ENCODE data around the gene CPEB4.

CPEB4 gene

DNA sequence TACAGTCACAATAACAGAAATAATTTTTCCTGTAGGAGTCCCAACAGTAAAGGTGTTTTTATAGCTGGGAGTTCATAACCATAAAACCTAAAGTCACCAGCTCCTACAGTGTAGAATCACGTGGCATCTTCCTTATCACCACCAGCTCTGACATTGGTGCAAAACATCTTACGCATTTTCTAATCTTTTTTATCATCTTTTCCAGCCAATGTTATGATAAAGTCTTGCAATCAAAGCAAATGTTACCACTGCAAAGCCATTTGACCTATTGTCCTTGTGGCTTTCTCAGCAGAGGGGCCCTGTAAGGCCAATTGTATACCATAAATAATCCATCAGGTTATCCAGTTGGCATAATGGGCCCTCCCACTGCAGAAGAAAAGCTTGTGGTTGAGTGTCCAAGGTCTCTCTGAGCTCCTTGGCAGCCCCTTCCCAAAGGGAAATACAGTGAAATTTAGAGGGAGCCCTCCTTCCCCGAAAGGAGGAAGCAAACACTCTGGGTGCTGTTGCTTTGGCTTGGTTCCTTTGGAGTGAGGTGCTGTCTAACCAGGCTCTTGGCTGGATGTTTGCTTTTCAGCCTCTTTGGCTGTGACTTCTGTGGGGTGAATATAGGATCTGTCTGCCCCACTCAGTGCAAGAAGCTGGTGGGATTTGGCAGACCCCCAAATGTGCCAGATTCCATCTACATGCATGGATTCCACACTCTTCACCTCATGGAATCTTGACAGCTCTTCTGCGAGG lies 29.3 kb upstream of the CPEB4 start:
- no peak for DNase-seq (ENCODE audit: low read depth in 2 of 2)

DNA sequence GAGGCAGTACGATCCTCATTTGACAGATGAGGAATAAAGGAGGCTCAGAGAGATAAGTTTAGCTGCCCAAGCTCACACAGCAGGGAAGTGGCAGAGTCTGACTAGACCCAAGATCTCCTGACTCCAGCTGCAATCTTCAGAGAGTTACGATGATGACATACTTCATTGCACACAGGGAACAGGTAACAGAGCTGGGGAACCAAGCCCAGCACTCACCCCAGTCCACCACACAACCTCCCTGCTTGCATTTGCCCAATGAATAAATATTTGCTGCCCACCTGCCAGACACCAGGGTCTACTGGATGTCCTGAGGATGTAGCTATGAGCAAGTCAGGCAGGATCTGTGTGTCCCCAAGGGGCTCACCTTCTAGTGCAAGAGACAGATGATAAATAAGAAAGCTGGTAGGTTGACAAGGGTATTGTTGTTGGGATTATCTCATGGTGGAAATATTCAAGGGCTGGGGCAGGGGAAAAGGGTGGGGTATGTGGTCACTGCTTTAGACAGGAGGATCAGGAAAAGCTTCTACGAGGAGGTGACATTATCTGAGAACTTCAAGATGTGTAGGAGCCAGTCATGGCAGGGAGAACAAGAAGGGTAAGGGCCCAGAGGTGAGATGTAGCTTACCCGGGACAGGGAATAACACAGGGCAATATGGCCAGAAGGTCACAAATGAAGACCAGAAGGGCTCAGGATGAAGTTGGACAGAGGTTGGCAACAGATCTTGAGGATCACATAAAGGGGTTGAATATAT lies 28.6 kb upstream of the CPEB4 start:
- DNase-seq (ENCODE audit: low read depth in 2 of 2): no peak

DNA sequence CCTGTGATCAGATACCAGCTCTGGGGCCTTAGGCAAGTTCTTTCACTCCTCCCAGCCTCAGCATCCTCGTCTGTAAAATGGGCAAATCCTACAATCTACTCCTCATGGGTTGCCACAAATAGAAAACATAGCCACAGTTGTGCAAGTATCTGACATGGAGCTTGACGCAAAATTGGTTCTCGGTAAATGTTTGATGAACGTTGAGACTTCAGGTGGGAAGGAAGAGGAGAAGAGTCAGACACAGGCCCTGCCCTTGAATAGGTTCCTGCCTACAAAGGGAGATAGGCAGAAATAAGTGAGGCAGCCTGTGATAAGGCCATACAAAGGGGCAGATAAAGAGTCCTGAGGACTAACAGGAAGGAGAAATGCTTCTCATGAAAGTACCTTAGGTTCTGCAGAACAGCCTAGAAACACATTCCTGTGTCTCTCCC lies 26.1 kb upstream of the CPEB4 start:
- no peak for DNase-seq (ENCODE audit: low read depth in 2 of 2)

DNA sequence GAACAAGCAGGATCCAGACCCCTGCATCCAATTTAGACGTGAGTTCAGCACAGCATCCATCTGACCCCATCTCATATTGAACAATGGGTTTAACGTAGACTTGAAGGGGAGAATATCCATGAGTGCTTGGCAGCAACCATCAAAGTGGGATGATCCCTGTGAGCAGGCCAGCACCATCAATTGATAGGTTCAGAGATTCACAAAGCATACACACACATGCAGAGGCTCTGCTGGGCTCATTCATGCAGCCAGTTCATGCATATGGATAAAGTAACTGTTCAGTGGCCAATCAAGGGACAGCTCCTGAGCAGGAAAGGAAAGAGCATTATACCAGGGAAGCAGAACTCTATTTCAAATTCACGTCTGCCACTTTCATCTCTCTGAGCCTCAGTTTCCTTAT lies 24.8 kb upstream of the CPEB4 start:
- DNase-seq (ENCODE audit: low read depth in 2 of 2): no peak

DNA sequence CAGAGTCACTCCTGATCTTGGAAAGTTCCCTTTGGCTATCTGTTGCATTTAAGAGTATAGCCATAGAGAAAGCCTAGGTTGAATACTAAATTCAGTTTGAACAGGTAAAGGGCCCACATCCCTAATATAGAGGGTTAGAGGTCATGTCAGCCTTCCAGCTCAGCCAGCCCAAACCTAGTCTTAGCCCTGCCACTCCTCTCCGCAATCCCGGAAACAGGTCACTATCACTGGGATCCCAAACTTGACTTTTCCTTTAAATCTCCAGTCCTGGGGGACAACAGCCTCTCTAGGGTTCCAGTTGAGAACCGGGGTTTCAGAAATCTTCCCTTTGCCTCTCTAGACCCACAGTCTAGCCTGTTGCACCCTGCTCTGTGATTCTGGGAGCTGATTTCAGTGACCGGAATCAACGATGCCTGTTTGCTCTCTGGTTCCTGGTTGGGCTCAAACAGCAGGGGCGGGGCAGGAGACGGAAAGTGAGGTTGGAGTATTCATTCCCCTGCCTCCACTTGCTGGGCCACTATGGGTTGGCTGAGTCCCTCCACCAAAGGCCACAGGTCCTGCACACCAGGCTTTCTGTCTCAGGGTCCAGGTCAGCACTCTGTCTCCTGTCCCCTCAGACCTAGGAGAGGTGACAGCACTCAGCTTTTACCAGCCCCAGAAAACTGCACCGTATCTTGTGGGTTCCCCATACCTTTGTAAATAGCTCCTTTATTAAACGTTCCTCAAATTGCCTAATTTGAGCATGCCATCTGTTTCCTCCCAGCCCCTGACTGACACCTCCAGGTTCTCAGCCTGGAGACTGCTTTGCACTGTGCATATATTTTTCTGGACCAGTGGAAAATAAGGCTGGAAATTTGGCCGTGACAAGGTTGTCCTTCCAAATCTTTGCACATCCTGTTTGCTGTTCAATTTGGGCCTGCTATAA lies 23.8 kb upstream of the CPEB4 start:
- no peak for DNase-seq (ENCODE audit: low read depth in 2 of 2)

DNA sequence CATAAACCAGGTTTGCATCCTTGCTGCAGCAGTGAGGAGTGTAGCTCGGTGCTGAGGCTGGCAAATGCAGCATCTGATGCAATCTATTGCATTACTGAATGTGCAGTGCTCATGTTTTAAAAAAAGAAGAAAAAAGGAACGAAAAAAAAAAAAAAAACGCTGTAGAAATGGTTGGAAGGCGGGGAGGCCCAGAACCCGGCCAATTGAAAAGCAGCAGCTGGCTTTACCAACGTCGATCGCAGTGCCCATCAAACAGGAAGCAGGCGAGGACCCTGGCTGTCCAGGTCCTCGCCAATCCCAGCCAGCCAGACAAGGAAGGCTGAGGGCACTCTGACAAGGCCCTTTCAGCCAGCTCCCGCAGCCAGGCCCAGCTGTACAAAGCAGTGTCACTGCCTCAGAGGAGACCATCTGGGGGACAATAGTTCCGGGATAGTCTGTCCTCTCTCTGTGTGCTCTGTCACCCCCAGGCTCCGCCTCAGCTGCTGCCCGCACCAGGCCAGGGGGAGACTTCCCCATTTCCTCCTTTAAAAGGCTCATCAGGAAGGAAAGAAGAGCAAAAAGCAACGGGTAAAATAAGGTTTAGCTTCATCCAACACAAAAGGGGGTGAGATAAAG lies 21.8 kb upstream of the CPEB4 start:
- DNase-seq (ENCODE audit: low read depth in 2 of 2): no peak

DNA sequence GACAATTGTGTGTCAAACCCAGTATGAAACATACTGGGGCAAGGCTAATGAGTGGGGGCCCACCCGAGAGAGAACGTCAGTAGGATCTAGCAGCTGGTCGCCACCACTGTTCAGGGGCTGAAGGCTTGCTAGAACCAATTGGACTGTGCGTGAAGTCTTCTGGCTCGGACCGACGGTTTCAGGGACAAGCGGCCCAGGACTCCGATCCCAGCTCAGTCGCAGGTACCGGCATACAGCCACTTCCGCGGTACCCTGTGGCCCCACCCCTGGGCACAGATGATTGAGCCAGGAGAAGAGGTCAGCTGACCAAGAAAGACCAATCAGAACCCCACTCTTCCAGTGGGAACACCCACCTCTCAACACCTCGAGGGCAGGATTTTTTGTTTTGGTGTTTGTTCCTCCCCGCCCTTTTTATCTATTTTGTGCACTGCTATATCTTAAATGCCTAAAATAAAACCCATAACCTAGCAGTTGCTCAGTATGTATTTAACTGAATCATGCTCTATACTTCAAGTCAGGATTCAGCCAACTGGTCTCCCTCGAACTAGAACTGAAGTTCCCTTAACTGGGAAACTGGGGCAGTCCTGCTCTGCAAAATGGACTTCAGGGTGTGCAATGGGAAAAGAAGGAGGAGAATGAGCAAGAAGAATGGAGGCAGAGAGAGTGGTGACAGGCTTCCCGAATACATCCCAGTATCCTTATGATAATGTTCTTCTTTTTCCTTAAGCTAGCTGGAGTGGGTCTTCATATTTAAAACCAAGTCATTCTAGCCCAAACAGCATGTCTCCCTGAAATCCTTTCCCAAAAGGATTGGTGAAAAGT lies 21.1 kb upstream of the CPEB4 start:
- DNase-seq (ENCODE audit: low read depth in 2 of 2): no peak

DNA sequence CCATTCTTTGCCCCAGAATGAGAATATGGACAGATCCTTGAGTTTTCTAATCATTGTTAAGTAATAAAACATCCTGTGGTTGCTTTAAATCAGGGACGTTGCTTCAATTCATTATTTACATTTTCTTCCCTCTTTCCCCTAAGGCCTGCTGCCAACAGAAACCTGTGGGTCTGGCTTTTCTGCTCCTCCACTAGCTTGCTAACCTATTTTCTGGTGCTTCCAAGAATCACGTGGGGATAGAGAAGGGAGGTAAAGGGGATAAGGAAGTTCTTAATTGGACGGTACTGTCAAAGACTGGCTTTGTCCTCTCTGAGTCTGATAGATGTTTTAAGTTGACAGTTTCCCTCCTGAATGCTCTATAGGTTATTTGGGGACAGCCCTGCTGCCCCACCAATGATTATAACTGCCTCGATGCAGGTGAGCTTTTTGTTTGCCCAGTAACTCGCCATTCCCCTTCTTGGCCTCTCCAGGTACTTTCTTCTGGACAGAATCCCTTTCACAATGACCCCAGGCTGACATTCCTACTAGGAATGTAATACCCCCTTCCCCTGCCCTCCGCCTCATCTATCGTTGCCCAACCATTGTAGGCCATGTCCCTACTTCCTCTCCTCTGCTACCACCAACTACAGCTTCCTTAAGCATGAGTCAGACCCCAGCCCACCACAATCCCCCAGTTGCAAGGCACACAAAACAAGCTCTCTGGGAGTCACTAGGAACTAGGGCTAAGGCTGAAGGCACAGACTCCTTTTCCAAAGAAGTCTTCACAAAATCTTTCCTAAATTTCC lies 19.9 kb upstream of the CPEB4 start:
- DNase-seq (ENCODE audit: low read depth in 2 of 2): no peak

DNA sequence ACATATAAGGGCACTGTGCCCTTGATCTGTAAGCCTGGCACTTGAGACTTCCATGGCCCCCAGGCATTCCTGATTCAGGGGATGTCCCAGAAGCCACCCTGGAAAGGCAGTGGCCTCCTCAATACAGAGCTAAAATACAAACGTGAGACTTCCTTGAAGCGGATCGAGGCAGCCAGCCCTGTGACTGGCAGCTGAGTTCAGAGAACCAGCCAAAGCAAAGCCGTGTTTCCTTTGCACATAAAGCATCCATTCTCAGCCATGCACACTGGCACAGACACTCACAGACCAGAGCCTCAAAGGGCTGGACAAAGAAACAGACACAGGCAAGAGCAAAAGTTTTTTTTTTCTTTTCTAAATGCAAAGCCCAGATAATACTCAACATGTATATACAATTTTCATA lies 18.8 kb upstream of the CPEB4 start:
- DNase-seq (ENCODE audit: low read depth in 2 of 2): no peak

DNA sequence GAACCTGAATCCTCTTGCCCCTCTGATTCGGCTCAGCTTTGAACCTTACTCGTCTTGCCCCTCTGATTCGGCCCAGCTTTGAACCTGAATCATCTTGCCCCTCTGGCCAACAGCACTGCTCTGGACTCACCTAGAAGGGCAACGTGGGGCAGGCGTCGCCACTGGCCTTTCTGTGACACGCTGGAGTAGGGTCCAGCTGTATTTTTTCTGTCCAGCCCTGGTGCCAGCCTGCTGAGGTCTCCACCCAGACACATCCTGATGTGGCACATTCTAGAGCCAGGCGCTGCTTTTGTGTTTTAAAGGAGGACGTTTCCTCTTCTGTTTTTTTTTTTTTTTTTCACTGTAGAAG lies 15.2 kb upstream of the CPEB4 start:
- DNase-seq (ENCODE audit: low read depth in 2 of 2): no peak

DNA sequence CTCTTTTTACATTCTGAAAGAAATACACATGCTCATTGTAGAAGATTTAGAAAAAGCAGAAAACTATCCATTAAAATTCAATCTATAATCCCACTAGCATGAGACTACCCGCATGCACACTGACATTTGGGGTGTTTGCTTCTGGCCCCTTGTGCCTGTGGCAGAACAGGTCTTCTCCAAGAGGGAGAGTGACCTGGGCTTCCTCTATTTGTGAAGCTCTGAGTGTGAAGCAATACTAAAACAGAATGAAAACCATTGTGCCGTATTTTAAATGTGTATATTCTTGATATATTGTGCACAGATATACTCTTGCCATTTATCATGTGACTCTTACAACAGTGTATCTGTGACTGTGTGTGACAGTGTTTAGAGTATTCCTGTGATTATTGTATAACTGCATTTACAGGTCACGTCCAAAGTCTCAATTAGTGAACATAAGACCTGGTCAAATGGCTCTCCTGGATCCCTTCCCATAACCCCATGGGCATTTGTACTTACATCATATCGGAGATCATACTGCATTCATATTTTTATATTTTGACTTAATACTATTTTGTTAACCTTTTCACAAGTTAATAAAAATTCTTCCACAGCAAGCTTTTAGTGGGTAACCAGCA lies 14.7 kb upstream of the CPEB4 start:
- DNase-seq (ENCODE audit: low read depth in 2 of 2): no peak

DNA sequence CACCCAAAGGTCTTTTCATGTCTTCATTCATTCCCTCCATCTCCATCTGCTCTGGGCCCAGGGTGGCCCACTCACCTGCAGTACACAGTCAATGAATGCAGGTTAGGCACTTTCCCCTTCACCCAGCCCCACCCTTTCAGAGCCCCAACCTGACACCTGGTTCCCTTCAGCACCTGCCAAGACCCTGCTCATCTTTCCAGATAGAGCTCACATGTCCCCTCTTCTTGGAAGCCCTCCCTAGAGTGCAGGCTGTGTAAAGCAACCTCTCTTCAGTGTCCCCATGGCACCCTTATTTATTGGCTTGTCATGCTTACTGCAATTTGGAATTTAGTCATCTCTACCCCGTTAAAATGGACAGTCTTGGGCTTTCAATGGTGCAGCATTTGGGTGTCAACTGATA lies 13.0 kb upstream of the CPEB4 start:
- no peak for DNase-seq (ENCODE audit: low read depth in 2 of 2)

DNA sequence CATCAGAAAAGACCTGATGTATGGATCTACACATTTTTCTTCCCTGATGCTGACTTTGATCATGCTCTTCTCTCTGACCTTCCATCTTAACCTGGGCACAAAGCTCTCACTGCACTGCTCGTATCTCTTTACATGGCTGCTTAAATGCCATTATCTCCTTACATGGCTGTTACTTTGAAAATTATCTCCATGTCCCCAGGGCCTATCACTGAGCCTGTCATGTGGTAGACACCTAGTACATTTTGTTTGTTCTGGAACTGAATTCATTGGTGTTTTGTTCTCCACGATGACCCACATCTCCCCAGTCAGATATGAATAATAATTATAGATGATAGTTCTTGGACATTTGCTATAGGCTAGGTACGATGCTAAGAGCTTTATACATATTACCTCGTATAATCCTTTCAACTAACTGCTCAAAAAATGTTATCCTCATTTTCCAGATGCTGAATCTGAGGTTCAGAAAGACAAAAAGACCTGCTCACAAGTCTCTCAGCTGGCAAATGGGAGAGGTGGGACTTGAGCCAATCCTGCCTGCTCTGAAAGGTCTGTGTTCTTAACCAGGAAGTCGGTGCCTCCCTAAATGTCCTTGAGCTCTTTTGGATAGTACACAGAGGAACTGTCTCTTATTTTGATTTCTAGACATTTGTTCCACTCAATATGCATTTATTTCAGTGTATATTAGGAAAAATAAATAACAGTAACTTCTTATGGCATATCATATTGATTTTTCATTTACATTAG lies 9.8 kb upstream of the CPEB4 start:
- DNase-seq (ENCODE audit: low read depth in 2 of 2): no peak

DNA sequence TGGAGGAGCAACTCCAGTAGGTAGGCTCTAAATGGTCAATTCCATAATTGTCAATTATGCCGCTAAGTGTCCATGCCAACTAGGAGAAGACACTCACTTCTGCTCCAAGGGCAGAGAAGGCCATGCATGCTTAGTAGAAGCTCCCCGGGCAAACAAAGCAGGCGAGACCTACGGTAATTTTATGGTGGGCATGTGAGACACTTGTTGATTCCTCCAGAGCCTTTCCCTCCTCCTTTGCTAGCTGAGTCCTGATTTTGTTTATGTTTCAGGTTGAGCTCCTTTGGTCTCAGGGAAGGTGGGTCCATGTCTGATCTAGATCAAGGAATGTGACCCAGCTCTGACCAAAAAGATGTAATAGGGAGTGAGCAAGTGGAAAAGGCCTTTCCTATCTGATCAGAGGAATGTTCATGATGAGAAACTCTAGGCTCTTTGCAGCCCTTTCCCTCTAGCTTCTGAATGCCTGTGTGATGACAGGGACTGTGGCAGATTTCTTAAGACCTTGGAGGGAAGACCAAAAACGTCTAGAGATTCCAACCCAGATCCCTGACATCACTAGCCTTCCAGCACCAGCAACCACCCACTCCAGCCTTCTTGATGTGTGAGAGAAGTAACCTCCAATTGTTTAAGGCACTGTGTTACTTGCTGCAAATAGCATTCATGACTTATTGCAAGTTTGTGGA lies 7.7 kb upstream of the CPEB4 start:
- no peak for DNase-seq (ENCODE audit: low read depth in 2 of 2)

DNA sequence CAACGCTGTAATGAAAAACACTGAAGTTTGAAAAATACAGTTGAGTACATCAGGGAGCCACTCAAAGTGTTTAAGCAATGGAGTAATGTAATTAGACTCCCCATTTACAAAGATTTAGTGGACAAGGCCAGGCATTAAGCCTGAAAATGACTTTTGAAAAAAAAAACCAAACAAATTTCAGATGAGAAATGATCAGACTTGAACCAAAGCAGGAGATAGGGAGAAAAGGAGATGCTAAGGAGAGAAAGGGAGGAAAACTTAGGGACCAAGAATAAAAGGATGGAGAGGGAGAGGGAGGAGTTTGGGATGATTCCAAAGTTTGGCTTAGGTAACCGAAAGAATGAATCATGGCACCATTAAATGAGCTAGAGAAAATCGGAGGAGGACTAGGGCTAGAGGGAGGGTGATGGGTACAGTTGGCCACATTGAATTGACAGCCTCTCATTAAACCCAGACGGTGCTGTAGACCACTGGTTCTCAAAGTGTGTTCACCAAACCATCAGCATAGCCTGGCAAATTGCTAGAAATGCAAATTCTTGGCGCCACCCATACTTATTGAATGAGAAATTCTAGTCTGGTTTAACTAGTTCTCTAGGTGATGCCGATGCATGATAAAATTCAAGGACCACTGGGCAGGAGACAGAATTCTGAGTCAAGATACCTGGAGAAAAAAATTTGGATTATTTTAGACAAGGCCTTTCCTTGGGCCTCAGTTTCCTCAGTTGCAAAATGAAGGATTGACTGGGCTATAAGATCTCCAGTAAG lies 6.2 kb upstream of the CPEB4 start:
- no peak for DNase-seq (ENCODE audit: low read depth in 2 of 2)

DNA sequence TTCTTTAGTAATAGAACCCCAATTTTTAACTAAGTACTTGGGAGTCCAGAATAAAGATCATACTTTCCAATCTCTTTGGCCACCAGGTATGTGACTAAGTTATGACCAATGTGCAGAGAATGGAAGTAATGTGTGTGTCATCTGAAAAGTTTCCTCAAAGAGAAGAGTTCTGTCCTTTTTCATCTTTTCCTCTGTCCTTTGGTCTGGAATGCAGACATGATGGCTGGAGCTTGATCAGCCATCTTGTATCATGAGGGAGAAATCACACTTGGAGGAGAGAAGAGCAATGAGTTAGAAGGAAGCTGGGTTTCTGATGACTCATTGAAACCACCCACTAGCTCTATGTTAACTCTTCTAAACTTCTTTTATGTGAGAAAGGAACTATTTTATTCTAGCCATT lies 5.5 kb upstream of the CPEB4 start:
- no peak for DNase-seq (ENCODE audit: low read depth in 2 of 2)

DNA sequence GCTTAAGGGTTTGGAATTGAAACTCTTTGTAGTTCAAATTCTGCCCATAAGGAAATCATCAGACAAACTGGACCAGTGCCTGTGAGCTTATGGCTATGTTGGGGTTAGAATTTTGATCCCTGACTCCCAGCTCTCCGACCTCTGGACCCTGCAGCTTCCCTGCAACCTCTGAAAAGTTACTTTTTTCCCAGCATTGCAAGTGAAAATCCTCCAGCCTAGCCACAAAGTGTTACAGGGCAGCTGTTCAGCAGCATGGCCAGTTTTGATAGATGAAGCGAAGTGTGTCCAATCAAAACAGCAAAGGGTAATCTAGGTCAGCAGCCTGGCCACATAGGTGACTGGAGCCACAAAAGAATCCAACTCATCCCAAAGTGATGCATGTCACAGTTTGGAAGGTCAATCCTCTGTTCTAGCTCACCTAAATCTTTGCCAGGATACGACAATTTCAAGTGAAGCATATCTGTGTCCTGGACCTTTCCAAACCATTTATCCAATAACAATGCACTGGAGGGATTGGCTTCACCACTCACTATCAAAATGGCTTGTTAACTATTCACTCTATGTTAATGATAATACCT lies 4.7 kb upstream of the CPEB4 start:
- DNase-seq (ENCODE audit: low read depth in 2 of 2): no peak
